Large intestine (tissue), 3 donors: ENCODE results near the gene ZFP92. TPM values are rescaled to one million over a fixed set of nuclear protein-coding genes. Genes with fewer than 3 reads are reported as not detected.

Experiments
- DNase-seq, 2 donors: peaks; one replicate each; pipeline versions ENCODE4 v3.0.0 to v3.0.0-alpha.2; 2013
- H3K27ac ChIP-seq: one replicate; pipeline ENCODE4 v1.5.1; 2013; ENCODE audit warnings: low read length
- H3K27me3 ChIP-seq: 2 replicates; pipeline ENCODE4 v1.6.1; 2013; ENCODE audit warnings: low read length; ENCODE audit not compliant: control insufficient read depth, insufficient read depth
- H3K36me3 ChIP-seq: 2 replicates; pipeline ENCODE4 v1.6.1; 2013; ENCODE audit warnings: low read length; ENCODE audit not compliant: control insufficient read depth, insufficient read depth
- H3K4me1 ChIP-seq: one replicate; pipeline ENCODE4 v1.6.1; 2013; ENCODE audit warnings: low read length; ENCODE audit not compliant: control insufficient read depth, insufficient read depth
- H3K4me3 ChIP-seq: one replicate; pipeline ENCODE4 v1.5.1; 2013; ENCODE audit warnings: low read length
- H3K9me3 ChIP-seq: one replicate; pipeline ENCODE4 v1.6.1; 2013; ENCODE audit warnings: mild to moderate bottlenecking, low read depth, low read length, moderate library complexity; ENCODE audit not compliant: control insufficient read depth
- WGBS: methylation state at CpG from one replicate; pipeline ENCODE4 v1.1.5; 2013; ENCODE audit warnings: low lambda C conversion rate; ENCODE audit not compliant: insufficient coverage; 5-methylcytosine and 5-hydroxymethylcytosine counted together
- polyA plus RNA-seq: library from polyadenylated mRNA; unstranded; fragments of 120-200 nt; gene quantifications from one replicate; pipeline ENCODE4 v1.2.1, GENCODE V29; 2013

Gene ZFP92
- polyA plus RNA-seq, 1 donor = 5.0 TPM

- DNase-seq = no peak
- Histone ChIP-seq H3K4me3 (no peak within 1 kb of the TSS), H3K36me3 (no peaks in the 10 kb centered on the region), H3K4me1 (no peaks in the 10 kb centered on the region), H3K27ac (no peak within 1 kb of the TSS), H3K9me3 (no peaks in the 10 kb centered on the region), H3K27me3 (no peaks in the 10 kb centered on the region)
- no CpG with 5 or more reads among the region's 30 CpGs for WGBS
Observed at GRCh38 chrX:153445856-153446635, 34.8 kb downstream of the ZFP92 start, which contains the start of gene TREX2. TSS of gene TREX2 (minus strand) at chrX:153446056. CDS start at chrX:153445430, 626 bp downstream.

DNA sequence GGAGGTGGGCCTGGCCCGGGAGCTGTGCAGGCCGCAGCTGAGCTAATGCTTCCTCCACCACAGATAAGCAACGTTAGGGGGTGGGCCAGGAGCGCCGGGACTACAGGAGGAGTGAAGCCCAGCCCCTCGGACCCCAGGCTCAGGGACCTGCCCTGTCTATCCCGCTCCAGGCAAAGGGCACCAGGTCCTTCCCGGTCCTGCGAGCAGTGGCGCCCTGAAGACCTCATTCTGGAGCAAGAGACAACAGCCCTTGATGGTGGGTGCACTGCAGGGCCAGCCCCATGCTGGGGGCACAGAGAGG lies 35.3 kb downstream of the ZFP92 start:
- no peak overlapping the region for H3K27ac ChIP-seq
- no peak for DNase-seq
- WGBS = no CpG with 5 or more reads among the region's 10 CpGs

DNA sequence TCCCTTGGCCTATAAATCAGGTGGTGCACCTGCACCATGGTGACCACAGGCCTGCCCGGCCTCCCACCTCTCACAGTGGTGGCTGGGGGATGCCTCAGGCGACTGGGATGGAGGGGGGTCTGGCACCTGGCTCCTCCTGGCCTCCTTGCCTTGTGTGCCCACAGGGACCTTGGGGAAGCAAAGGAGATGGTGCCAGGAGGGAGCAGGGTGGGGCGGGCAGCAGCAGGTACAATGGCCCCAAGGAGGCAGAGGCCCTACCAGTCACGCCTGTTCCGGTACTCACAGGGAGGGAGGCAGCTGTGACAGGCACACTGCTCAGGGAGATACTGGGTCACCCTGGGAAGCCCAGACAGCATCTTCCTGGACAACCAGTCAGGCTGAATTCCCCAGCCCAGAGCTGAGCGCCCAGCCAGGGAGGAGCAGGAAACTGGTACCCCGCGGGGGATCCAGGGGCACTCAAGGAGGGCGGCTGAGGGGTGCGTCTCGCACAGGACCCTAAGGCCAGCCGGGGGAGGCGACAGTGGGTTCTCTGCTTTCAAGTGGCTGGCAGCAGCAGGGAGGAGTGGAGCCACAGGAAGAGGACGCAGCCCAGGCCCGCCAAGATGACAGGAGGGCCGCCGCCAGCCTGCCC lies 35.8 kb downstream of the ZFP92 start:
- H3K4me3 ChIP-seq = no peak overlapping the region
- no peaks in the 10 kb centered on the region for H3K4me1 ChIP-seq
- no peaks in the 10 kb centered on the region for H3K27me3 ChIP-seq
- no peaks in the 10 kb centered on the region for H3K9me3 ChIP-seq
- H3K36me3 ChIP-seq = no peaks in the 10 kb centered on the region
- H3K27ac ChIP-seq = no peak overlapping the region
- no CpG with 5 or more reads among the region's 17 CpGs for WGBS
- DNase-seq = no peak

More for the DNA sequence above, 35.3 kb downstream of the ZFP92 start:
- Histone ChIP-seq H3K9me3 (no peaks in the 10 kb centered on the region), H3K36me3 (no peaks in the 10 kb centered on the region), H3K4me3 (no peak overlapping the region), H3K27me3 (no peaks in the 10 kb centered on the region), H3K4me1 (no peaks in the 10 kb centered on the region)

DNA sequence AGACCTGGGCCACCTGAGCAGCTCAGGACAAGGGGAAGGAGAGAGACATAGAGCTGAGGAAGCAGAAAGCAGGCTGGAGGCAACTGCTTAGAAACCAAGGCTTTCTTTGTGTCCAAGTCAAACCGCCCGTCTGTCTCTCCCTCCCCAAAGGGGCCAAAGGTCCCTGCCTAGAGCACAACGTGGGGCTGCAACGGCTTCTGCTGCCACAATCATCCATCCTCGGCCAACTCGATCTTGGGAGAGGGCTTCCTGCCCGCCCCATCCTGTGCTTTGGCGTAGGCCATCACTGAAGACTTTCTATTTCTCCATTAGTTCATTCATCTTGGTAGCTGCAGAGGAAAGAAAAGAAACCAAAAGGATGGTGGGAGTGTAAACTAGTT lies 36.3 kb downstream of the ZFP92 start:
- no CpG with 5 or more reads among the region's 8 CpGs for WGBS
- no peak overlapping the region for H3K27ac ChIP-seq
- no peak for DNase-seq
- H3K27me3 ChIP-seq = no peaks in the 10 kb centered on the region
- no peaks in the 10 kb centered on the region for H3K4me1 ChIP-seq
- no peak overlapping the region for H3K4me3 ChIP-seq
- no peaks in the 10 kb centered on the region for H3K9me3 ChIP-seq
- no peaks in the 10 kb centered on the region for H3K36me3 ChIP-seq

DNA sequence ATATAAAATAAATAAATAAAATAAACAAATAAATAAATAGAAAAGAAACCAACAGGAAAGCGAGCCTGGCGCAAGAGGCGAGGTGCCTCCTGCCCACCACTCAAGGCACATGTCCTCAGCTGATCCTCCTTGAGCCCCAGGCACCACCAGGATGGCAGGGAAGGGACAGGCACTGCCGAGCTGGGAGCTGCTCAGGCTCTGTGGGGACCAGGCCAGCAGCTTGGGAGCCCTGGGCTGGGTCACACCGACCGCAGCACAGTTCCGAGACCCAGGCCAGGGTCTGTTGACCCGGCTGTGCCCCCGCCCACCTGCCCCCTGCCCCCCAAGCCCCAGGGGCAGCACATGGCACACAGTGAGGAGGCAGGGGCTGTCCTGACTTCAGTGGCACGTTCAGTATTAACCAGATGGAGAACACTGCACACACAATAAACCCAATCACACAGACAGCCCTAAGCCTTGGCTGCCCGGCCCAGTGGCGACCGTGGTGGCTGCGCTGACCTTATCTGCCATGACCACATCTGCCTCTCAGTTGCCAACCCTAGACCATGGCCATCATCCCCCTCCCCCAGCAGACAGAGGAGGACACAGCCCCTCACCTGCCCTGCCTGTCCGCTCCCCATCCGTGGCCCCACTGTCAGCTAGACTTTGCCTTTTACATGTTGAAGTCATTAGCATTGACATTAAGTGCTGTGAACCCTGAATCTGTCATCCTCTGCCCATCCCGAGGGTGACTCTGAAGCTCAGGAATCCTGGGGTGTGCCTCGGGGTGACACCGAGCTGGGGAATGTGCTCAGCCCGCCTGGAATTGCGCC lies 37.5 kb downstream of the ZFP92 start:
- Histone ChIP-seq H3K27me3 (no peaks in the 10 kb centered on the region), H3K4me1 (no peaks in the 10 kb centered on the region), H3K9me3 (no peaks in the 10 kb centered on the region), H3K36me3 (peaks cover 1% of the 10 kb centered on the region), H3K27ac (no peak overlapping the region), H3K4me3 (no peak overlapping the region)
- no CpG with 5 or more reads among the region's 21 CpGs for WGBS
- peak; percentile 40 to 68 for DNase-seq

DNA sequence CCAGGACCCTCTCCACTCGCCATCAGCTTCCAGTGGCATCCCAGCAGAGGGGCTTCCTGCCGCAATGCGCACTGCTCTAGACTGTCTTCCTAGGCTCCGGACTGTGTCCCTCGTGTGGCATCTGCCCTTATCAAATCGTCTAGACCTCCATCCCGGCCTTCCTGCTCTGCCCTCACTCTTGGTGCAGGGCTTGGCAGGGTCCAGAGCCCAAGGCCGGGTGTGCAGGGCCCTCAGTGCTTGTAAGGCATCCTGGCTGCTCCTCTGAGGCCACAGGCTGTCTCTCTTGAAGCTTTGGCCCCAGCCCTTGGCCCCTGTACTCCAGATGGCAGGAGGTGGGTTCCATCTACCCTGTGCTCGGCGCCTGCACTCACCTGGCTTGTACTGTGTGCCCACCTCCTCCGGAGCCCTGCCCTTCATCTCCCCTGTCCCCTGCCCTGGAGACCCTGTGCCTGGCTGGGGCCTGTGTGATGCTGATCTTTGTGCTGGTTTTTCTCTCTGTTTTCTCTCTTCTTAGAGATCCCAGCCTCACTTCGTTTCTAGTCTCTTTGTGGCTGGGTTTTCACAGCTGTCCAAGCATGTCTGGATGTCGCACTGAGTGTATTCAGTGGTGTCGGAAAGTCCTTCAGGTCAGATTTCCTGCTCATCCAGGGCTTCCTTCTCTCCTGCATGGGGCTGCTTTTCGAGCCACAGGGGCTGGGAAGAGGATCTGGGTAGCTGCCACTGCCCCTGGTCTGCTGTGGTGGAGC lies 38.3 kb downstream of the ZFP92 start:
- Histone ChIP-seq H3K27ac (no peak overlapping the region), H3K36me3 (peaks cover 3% of the 10 kb centered on the region), H3K27me3 (no peaks in the 10 kb centered on the region), H3K4me3 (no peak overlapping the region), H3K4me1 (no peaks in the 10 kb centered on the region), H3K9me3 (no peaks in the 10 kb centered on the region)
- no CpG with 5 or more reads among the region's 15 CpGs for whole genome bisulfite sequencing
- no peak for DNase-seq

GRCh38 chrX:153450114-153450948 lies 39.1 kb downstream of the ZFP92 start:
- Histone ChIP-seq H3K27me3 (no peaks in the 10 kb centered on the region), H3K9me3 (no peaks in the 10 kb centered on the region), H3K4me1 (no peaks in the 10 kb centered on the region), H3K4me3 (no peak overlapping the region), H3K36me3 (peaks cover 5% of the 10 kb centered on the region), H3K27ac (no peak overlapping the region)
- no CpG with 5 or more reads among the region's 26 CpGs for WGBS
- DNase-seq = no peak

DNA sequence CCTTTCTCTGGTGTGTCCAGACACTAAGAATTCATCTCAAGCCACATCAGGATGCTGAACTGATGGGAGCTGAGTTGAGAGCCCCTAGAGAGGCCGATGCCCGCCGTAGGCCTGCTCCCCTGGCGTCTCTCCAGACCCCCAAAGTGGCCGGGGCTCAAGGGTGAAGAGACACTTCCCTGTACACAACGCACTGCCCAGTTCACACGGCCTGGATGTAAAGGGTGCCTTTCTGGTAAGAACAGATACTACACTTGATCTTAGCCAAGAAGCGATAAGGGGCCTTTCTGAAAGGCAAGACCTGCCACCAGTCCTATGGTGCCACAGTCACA lies 39.6 kb downstream of the ZFP92 start:
- DNase-seq = no peak
- no CpG with 5 or more reads among the region's 8 CpGs for WGBS

GRCh38 chrX:153454901-153455550 lies 43.8 kb downstream of the ZFP92 start:
- Histone ChIP-seq H3K4me3 (no peak overlapping the region), H3K27ac (no peak overlapping the region), H3K4me1 (no peaks in the 10 kb centered on the region), H3K27me3 (no peaks in the 10 kb centered on the region), H3K36me3 (peaks cover 9% of the 10 kb centered on the region), H3K9me3 (no peaks in the 10 kb centered on the region)
- no CpG with 5 or more reads among the region's 16 CpGs for WGBS
- DNase-seq = no peak

More for the DNA sequence above, 39.6 kb downstream of the ZFP92 start:
- Histone ChIP-seq H3K4me1 (no peaks in the 10 kb centered on the region), H3K4me3 (no peak overlapping the region), H3K9me3 (no peaks in the 10 kb centered on the region), H3K36me3 (peaks cover 6% of the 10 kb centered on the region), H3K27me3 (no peaks in the 10 kb centered on the region), H3K27ac (no peak overlapping the region)
